Eye (tissue), 1 donor: ENCODE measurements around the gene CASQ2.
"Not testable (repeated sequence)": the region's sequence is repeated elsewhere in the genome, so short reads cannot be mapped to it uniquely, and the experiment has no call there.

Experiments used
- DNase-seq: peaks from one replicate; pipeline ENCODE4 v3.0.0-alpha.2; 2015

Gene CASQ2

GRCh38 chr1:115779075-115779474 lies 10.6 kb upstream of the CASQ2 start:
- not testable (repeated sequence) for DNase-seq

GRCh38 chr1:115771847-115772457 lies 3.4 kb upstream of the CASQ2 start:
- DNase-seq, result peak; percentile 94

- DNase-seq, result no peak
Measured at GRCh38 chr1:115771094-115771846, 2.8 kb upstream of the CASQ2 start.

- no peak for DNase-seq
Measured at GRCh38 chr1:115767403-115767802, 1.1 kb downstream of the CASQ2 start.

- DNase-seq, result no peak
Measured at GRCh38 chr1:115765091-115765490, 3.4 kb downstream of the CASQ2 start.

GRCh38 chr1:115764541-115764940 lies 4.0 kb downstream of the CASQ2 start:
- DNase-seq, result no peak

- DNase-seq, result no peak
Measured at GRCh38 chr1:115762779-115763178, 5.7 kb downstream of the CASQ2 start.

- no peak for DNase-seq
Measured at GRCh38 chr1:115761601-115762302, 6.8 kb downstream of the CASQ2 start.

- no peak for DNase-seq
Measured at GRCh38 chr1:115757856-115758255, 10.7 kb downstream of the CASQ2 start.

GRCh38 chr1:115757326-115757725 lies 11.2 kb downstream of the CASQ2 start:
- no peak for DNase-seq

GRCh38 chr1:115755456-115756370 lies 12.8 kb downstream of the CASQ2 start:
- no peak for DNase-seq

- no peak for DNase-seq
Measured at GRCh38 chr1:115753830-115754229, 14.7 kb downstream of the CASQ2 start.

- DNase-seq, result no peak
Measured at GRCh38 chr1:115753361-115753760, 15.2 kb downstream of the CASQ2 start.

GRCh38 chr1:115748401-115749150 lies 19.9 kb downstream of the CASQ2 start:
- no peak for DNase-seq

GRCh38 chr1:115746021-115746690 lies 22.4 kb downstream of the CASQ2 start:
- DNase-seq, result no peak

GRCh38 chr1:115744646-115745275 lies 23.8 kb downstream of the CASQ2 start:
- no peak for DNase-seq

GRCh38 chr1:115740811-115741210 lies 27.7 kb downstream of the CASQ2 start:
- no peak for DNase-seq

- no peak for DNase-seq
Measured at GRCh38 chr1:115732316-115732715, 36.2 kb downstream of the CASQ2 start.

- no peak for DNase-seq
Measured at GRCh38 chr1:115729756-115730155, 38.8 kb downstream of the CASQ2 start.

- no peak for DNase-seq
Measured at GRCh38 chr1:115728341-115728740, 40.2 kb downstream of the CASQ2 start.

- DNase-seq, result peak; percentile 57
Measured at GRCh38 chr1:115727706-115728249, 40.7 kb downstream of the CASQ2 start.
